Measurements from ENCODE around the gene SMYD3. TPM values are rescaled to one million over a fixed set of nuclear protein-coding genes. Genes with fewer than 3 reads are reported as not detected.

Gene SMYD3
- total and polyA plus RNA-seq, 2 donors (not counting 1 experiment from before 2014, with no cell fraction given), result 9.7 to 37.2 TPM

DNA sequence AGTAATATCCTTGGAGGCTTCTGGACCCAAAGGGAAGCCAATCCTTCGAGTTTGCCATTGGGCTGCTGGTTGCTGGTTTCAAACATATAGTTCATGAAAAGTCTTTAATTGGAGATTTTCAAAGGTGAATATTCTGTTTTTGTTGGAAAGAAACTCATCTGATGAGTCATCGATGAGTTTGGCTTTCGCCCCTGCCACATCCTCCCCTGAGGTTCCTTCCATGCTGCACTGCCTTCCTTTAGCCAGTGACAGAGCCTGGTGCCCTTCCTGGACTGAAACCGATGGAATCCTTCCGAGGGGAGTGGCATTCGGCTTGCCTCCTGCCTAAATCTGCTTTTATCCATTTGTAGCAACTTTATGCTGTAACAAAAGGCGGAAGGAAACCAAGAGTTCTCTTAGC, 802.3 kb downstream of the SMYD3 start:
- POLR2A ChIA-PET, result no interaction called here
- DNase-seq, result no peak
- H3K4me1 Mint-ChIP-seq, result peaks cover 5% of the 10 kb centered on the region
- no peak for ATAC-seq (ENCODE audit: low read depth)
- Histone ChIP-seq H2AFZ (ENCODE audit: insufficient read depth, low read depth, low read length, poor library complexity, severe bottlenecking) (no peak overlapping the region), H3K4me3 (ENCODE audit: control extremely low read depth in 1 of 5, extremely low read depth in 1 of 5, insufficient read depth in 1 of 5, low read depth in 2 of 5, low read length in 4 of 5) (no peak overlapping the region), H3K79me2 (ENCODE audit: control insufficient read depth, insufficient read depth, low read length) (no peaks in the 10 kb centered on the region), H3K4me1 (ENCODE audit: control insufficient read depth in 2 of 2, insufficient read depth in 2 of 2, low read length in 2 of 2) (peaks cover 4 to 5% of the 10 kb centered on the region in 2 donors), H3K4me2 (replicated peaks; ENCODE audit: low read depth, low read length, poor library complexity, severe bottlenecking) (no peak overlapping the region), H3K27me3 (replicated peaks in 1 of 4; ENCODE audit: control extremely low read depth in 1 of 4, control insufficient read depth in 3 of 4, insufficient read depth in 4 of 4, low read length in 3 of 4) (peaks cover 0 to 2% (median 0%) of the 10 kb centered on the region in 4 experiments), H3K9ac (ENCODE audit: low read length) (no peak overlapping the region), H4K20me1 (ENCODE audit: control insufficient read depth, insufficient read depth, low read length, poor library complexity, severe bottlenecking) (no peaks in the 10 kb centered on the region), H3K27ac (ENCODE audit: low read length in 2 of 2) (no peak overlapping the region), H3K36me3 (replicated peaks in 1 of 2; ENCODE audit: control extremely low read depth in 1 of 2, control insufficient read depth in 1 of 2, extremely low read depth in 1 of 2, insufficient read depth in 2 of 2, low read length in 1 of 2) (no peaks in the 10 kb centered on the region), H3K9me3 (ENCODE audit: control extremely low read depth in 1 of 3, control insufficient read depth in 2 of 3, insufficient read depth in 1 of 3, low read length in 2 of 3) (peaks cover 0 to 5% (median 0%) of the 10 kb centered on the region in 3 donors)
- no peak overlapping the region for H3K27ac Mint-ChIP-seq
- no peak for TF ChIP-seq EZH2 (IDR thresholded peaks at IDR 0.05; ENCODE audit: borderline replicate concordance, insufficient read depth, low read depth, low read length, poor library complexity, severe bottlenecking)
- TF ChIP-seq, protein P1, sequence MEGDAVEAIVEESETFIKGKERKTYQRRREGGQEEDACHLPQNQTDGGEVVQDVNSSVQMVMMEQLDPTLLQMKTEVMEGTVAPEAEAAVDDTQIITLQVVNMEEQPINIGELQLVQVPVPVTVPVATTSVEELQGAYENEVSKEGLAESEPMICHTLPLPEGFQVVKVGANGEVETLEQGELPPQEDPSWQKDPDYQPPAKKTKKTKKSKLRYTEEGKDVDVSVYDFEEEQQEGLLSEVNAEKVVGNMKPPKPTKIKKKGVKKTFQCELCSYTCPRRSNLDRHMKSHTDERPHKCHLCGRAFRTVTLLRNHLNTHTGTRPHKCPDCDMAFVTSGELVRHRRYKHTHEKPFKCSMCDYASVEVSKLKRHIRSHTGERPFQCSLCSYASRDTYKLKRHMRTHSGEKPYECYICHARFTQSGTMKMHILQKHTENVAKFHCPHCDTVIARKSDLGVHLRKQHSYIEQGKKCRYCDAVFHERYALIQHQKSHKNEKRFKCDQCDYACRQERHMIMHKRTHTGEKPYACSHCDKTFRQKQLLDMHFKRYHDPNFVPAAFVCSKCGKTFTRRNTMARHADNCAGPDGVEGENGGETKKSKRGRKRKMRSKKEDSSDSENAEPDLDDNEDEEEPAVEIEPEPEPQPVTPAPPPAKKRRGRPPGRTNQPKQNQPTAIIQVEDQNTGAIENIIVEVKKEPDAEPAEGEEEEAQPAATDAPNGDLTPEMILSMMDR (IDR thresholded peaks at IDR 0.05), result no peak
- H3K9me3 Mint-ChIP-seq (ENCODE audit: insufficient read depth), result no peaks in the 10 kb centered on the region
- no peak overlapping the region for H3K4me3 Mint-ChIP-seq
- 81% methylated on average over 4 of the region's 7 CpGs for WGBS (ENCODE audit: insufficient coverage)
- intact Hi-C loops (cut with micrococcal nuclease), result no loop called here
- CTCF ChIA-PET, result no interaction called here
- no peaks in the 10 kb centered on the region for H3K27me3 Mint-ChIP-seq

DNA sequence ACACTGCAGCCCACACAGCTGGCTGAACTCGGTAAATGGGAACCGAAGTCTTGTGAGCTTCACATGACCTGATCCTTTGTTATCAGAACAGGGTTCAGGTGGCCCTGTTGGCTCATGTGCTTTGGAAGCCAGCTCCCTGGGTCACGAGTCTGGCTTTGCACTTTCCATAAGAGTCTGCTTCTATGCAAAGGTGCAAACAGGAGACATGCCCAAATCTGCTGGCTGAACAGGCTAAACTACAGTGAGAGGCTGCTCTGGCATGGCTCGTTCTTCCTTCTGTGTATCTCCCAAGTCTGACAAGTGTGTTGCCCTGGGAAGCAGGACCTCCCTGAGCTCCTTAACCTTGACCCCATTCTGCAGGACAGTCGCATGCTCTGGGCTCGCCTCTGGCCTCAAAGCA, 802.7 kb downstream of the SMYD3 start:
- no peak overlapping the region for H3K4me3 ChIP-seq (ENCODE audit: control extremely low read depth in 1 of 5, extremely low read depth in 1 of 5, insufficient read depth in 1 of 5, low read depth in 2 of 5, low read length in 4 of 5)
- no peak overlapping the region for H2AFZ ChIP-seq (ENCODE audit: insufficient read depth, low read depth, low read length, poor library complexity, severe bottlenecking)
- ChIA-PET CTCF (no interaction called here), POLR2A (no interaction called here)
- DNase-seq (no peak), ATAC-seq (ENCODE audit: low read depth) (no peak)
- Mint-ChIP-seq H3K27ac (no peak overlapping the region), H3K4me1 (peaks cover 9% of the 10 kb centered on the region), H3K9me3 (ENCODE audit: insufficient read depth) (no peaks in the 10 kb centered on the region), H3K4me3 (no peak overlapping the region), H3K27me3 (no peaks in the 10 kb centered on the region)
- peaks cover 0 to 2% (median 0%) of the 10 kb centered on the region in 4 experiments for H3K27me3 ChIP-seq (replicated peaks in 1 of 4; ENCODE audit: control extremely low read depth in 1 of 4, control insufficient read depth in 3 of 4, insufficient read depth in 4 of 4, low read length in 3 of 4)
- TF ChIP-seq EZH2 (IDR thresholded peaks at IDR 0.05; ENCODE audit: borderline replicate concordance, insufficient read depth, low read depth, low read length, poor library complexity, severe bottlenecking), result no peak
- TF ChIP-seq, protein P1 (IDR thresholded peaks at IDR 0.05), result no peak
- 95% methylated on average over 6 of the region's 6 CpGs for WGBS (ENCODE audit: insufficient coverage)
- H3K36me3 ChIP-seq (replicated peaks in 1 of 2; ENCODE audit: control extremely low read depth in 1 of 2, control insufficient read depth in 1 of 2, extremely low read depth in 1 of 2, insufficient read depth in 2 of 2, low read length in 1 of 2), result no peaks in the 10 kb centered on the region
- H3K79me2 ChIP-seq (ENCODE audit: control insufficient read depth, insufficient read depth, low read length), result no peaks in the 10 kb centered on the region
- H3K27ac ChIP-seq (ENCODE audit: low read length in 2 of 2), result no peak overlapping the region
- peaks cover 8 to 9% of the 10 kb centered on the region in 2 donors for H3K4me1 ChIP-seq (ENCODE audit: control insufficient read depth in 2 of 2, insufficient read depth in 2 of 2, low read length in 2 of 2)
- H3K9me3 ChIP-seq (ENCODE audit: control extremely low read depth in 1 of 3, control insufficient read depth in 2 of 3, insufficient read depth in 1 of 3, low read length in 2 of 3), result peaks cover 0 to 5% (median 0%) of the 10 kb centered on the region in 3 donors
- H4K20me1 ChIP-seq (ENCODE audit: control insufficient read depth, insufficient read depth, low read length, poor library complexity, severe bottlenecking), result no peaks in the 10 kb centered on the region
- H3K9ac ChIP-seq (ENCODE audit: low read length), result no peak overlapping the region
- intact Hi-C loops (cut with micrococcal nuclease), result no loop called here
- no peak overlapping the region for H3K4me2 ChIP-seq (replicated peaks; ENCODE audit: low read depth, low read length, poor library complexity, severe bottlenecking)
